ENCODE results near the gene BCKDHA. TPM values are rescaled to one million over a fixed set of nuclear protein-coding genes. Genes with fewer than 3 reads are reported as not detected.
"Not testable (repeated sequence)": the region's sequence is repeated elsewhere in the genome, so short reads cannot be mapped to it uniquely, and the experiment has no call there.

Gene BCKDHA
- polyA plus RNA-seq, 1 donor from 2014 or later: 51.9 TPM

GRCh38 chr19:41377977-41378709, 19.5 kb upstream of the BCKDHA start:
- TF ChIP-seq REST (IDR thresholded peaks at IDR 0.05; ENCODE audit: borderline replicate concordance): no peak
- TF ChIP-seq CTCF (IDR thresholded peaks at IDR 0.05; ENCODE audit: poor library complexity, severe bottlenecking): no peak
- no peak for TF ChIP-seq EZH2 (IDR thresholded peaks at IDR 0.05; ENCODE audit: borderline replicate concordance, insufficient read depth, low read length, poor library complexity, severe bottlenecking)
- TF ChIP-seq POLR2AphosphoS5 (IDR thresholded peaks at IDR 0.05): no peak
- TF ChIP-seq RAD21 (conservative IDR thresholded peaks at IDR 0.05): no peak
- no peak for TF ChIP-seq MXI1 (conservative IDR thresholded peaks at IDR 0.05; ENCODE audit: poor library complexity, severe bottlenecking)
- no peak for TF ChIP-seq EP300 (conservative IDR thresholded peaks at IDR 0.05; ENCODE audit: poor library complexity, severe bottlenecking)
- no peak for TF ChIP-seq SMC3 (conservative IDR thresholded peaks at IDR 0.05; ENCODE audit: poor library complexity)
- no peak for TF ChIP-seq TAF1 (IDR thresholded peaks at IDR 0.05; ENCODE audit: low read depth)
- Histone ChIP-seq H3K27me3 (ENCODE audit: insufficient read depth, low read depth, low read length) (no peaks in the 10 kb centered on the region), H3F3A (ENCODE audit: insufficient read depth, low read length, poor library complexity, severe bottlenecking) (no peaks in the 10 kb centered on the region), H3K36me3 (ENCODE audit: insufficient read depth, low read length) (no peaks in the 10 kb centered on the region), H2AFZ (ENCODE audit: low read depth, low read length) (no peak overlapping the region), H3K4me2 (ENCODE audit: low read length) (no peak overlapping the region), H3K27ac (ENCODE audit: low read length) (no peak overlapping the region), H3K9me3 (ENCODE audit: low read length) (no peaks in the 10 kb centered on the region), H3K9me2 (ENCODE audit: insufficient read depth, low read length) (no peaks in the 10 kb centered on the region), H4K20me1 (ENCODE audit: insufficient read depth) (no peaks in the 10 kb centered on the region), H3K9ac (ENCODE audit: low read length) (no peak overlapping the region), H3K4me3 (ENCODE audit: low read length) (no peak overlapping the region), H3K79me2 (replicated peaks; ENCODE audit: insufficient read depth, low read length) (no peaks in the 10 kb centered on the region)

- H3K4me3 ChIP-seq (ENCODE audit: low read length); H3K9me2 ChIP-seq (ENCODE audit: insufficient read depth, low read length); H3K79me2 ChIP-seq (replicated peaks; ENCODE audit: insufficient read depth, low read length); H4K20me1 ChIP-seq (ENCODE audit: insufficient read depth); H3K27me3 ChIP-seq (ENCODE audit: insufficient read depth, low read depth, low read length); H3K9me3 ChIP-seq (ENCODE audit: low read length); H3K27ac ChIP-seq (ENCODE audit: low read length); H3F3A ChIP-seq (ENCODE audit: insufficient read depth, low read length, poor library complexity, severe bottlenecking); H3K36me3 ChIP-seq (ENCODE audit: insufficient read depth, low read length); H3K9ac ChIP-seq (ENCODE audit: low read length); H3K4me2 ChIP-seq (ENCODE audit: low read length); H2AFZ ChIP-seq (ENCODE audit: low read depth, low read length): not testable (repeated sequence)
Observed at GRCh38 chr19:41381536-41381935, 16.1 kb upstream of the BCKDHA start.

All from neural cell (in vitro differentiated cells).